CD4-positive, alpha-beta T cell (primary cell): ENCODE data around the gene TLK1. TPM values are rescaled to one million over a fixed set of nuclear protein-coding genes. Genes with fewer than 3 reads are reported as not detected.

Source experiments
- ATAC-seq: fragments of 200-7000 bp; cut with Tn5 transposase; one replicate; pipeline ENCODE4 v1.10.0; 2022; ENCODE audit warnings: mild to moderate bottlenecking; ENCODE audit not compliant: poor library complexity
- CTCF ChIA-PET: fragments of 350-600 bp; sonication (Branson Sonifier 250); formaldehyde crosslinking; loops from one replicate; lab custom pipeline; 2021; ENCODE audit warnings: antibody characterized with exemption, inconsistent platforms; lab: Charles Lee
- POLR2A ChIA-PET: fragments of 350-600 bp; sonication (Branson Sonifier 250); formaldehyde crosslinking; loops from one replicate; lab custom pipeline; 2021; ENCODE audit warnings: antibody characterized with exemption, inconsistent platforms; lab: Charles Lee
- DNase-seq, 14 experiments: peaks; one replicate each; pipeline ENCODE4 v3.0.0-alpha.2; 2013 to 2020; ENCODE audit warnings: mixed read lengths in 2 of 14
- H3K27ac ChIP-seq, 2 donors: one replicate each; pipeline versions ENCODE4 v1.5.1 to v1.7.0; 2013; ENCODE audit warnings: low read length in 2 of 2, low read depth in 1 of 2, mild to moderate bottlenecking in 1 of 2
- H3K27me3 ChIP-seq, 2 experiments: 1 replicate in 1 of 2; 2 replicates in 1 of 2; pipeline versions ENCODE4 v1.6.1 to v1.7.0; 2013; ENCODE audit warnings: low read length in 2 of 2, control low read depth in 1 of 2, mild to moderate bottlenecking in 1 of 2, moderate library complexity in 1 of 2; ENCODE audit not compliant: insufficient read depth in 2 of 2, control insufficient read depth in 1 of 2
- H3K36me3 ChIP-seq: one replicate; pipeline ENCODE4 v1.6.1; 2013; ENCODE audit warnings: low read length, control low read depth; ENCODE audit not compliant: insufficient read depth
- H3K4me1 ChIP-seq: one replicate; pipeline ENCODE4 v1.6.1; 2013; ENCODE audit warnings: low read length, control low read depth; ENCODE audit not compliant: insufficient read depth
- H3K4me3 ChIP-seq: one replicate; pipeline ENCODE4 v1.5.1; 2013; ENCODE audit warnings: mild to moderate bottlenecking, low read length, moderate library complexity
- H3K9me3 ChIP-seq, 2 experiments: 1 replicate in 1 of 2; 2 replicates in 1 of 2; pipeline versions ENCODE4 v1.6.1 to v1.7.0; 2013; ENCODE audit warnings: low read length in 2 of 2, mild to moderate bottlenecking in 2 of 2, control low read depth in 1 of 2, moderate library complexity in 1 of 2; ENCODE audit not compliant: control insufficient read depth in 1 of 2, insufficient read depth in 1 of 2
- H3K27ac Mint-ChIP-seq: one replicate; pipeline ENCODE4 v1.8.0; 2020; ENCODE audit warnings: mixed read lengths
- H3K27me3 Mint-ChIP-seq: one replicate; pipeline ENCODE4 v1.8.0; 2021; ENCODE audit warnings: mixed read lengths
- H3K36me3 Mint-ChIP-seq: one replicate; pipeline ENCODE4 v1.8.0; 2021; ENCODE audit warnings: low read depth, mixed read lengths
- H3K4me1 Mint-ChIP-seq: one replicate; pipeline ENCODE4 v1.8.0; 2021; ENCODE audit warnings: low read depth, mixed read lengths
- H3K4me3 Mint-ChIP-seq: one replicate; pipeline ENCODE4 v1.8.0; 2020; ENCODE audit warnings: mild to moderate bottlenecking, mixed read lengths
- H3K9me3 Mint-ChIP-seq: one replicate; pipeline ENCODE4 v1.8.0; 2020; ENCODE audit warnings: mixed read lengths
- CTCF ChIP-seq: fragments of 200-600 bp; IDR thresholded peaks from one replicate; pipeline ENCODE4 v1.8.0; 2022; ENCODE audit warnings: antibody characterized with exemption, mild to moderate bottlenecking
- intact Hi-C, 2 experiments: fragments of 100-400 bp; cut with DNase I in 1 of 2; cut with micrococcal nuclease in 1 of 2; formaldehyde crosslinking; loops; one replicate each; pipeline versions ENCODE4 v1.15.1 to v1.9.0; 2023 to 2025; cut with DNase I, micrococcal nuclease
- total RNA-seq, 174 experiments: library from RNA in 2 of 174; stranded (reverse) in 2 of 174; gene quantifications; one replicate each; pipeline ENCODE4 v1.2.3 and lab custom pipeline; 2021 to 2026

The TLK1 gene
- total RNA-seq, 2 experiments from 2014 or later, result 135 to 138 TPM

DNA sequence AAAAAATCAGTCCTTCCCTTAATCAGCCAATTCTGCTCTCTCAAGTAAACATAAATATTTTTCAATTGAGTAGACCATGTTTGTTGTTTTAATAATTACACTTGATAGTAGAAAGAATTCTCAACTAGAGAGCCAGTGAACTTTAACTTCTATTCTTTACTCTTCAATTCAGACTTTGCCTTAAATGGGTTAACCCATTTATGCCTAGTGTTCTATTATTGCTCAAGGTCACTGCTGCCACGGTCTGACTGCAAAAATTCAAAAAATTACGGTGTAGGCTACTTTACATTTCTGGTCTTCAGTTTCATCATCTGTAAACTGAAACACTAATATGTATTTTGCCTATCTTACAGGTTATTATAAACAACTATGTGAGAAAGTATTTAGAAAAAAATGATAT lies 103.1 kb downstream of the TLK1 start:
- POLR2A ChIA-PET, result no interaction called here
- no peak for TF ChIP-seq CTCF
- Mint-ChIP-seq H3K27ac (no peak overlapping the region), H3K27me3 (no peaks in the 10 kb centered on the region), H3K4me3 (no peak overlapping the region), H3K36me3 (peaks cover 90% of the 10 kb centered on the region), H3K4me1 (peaks cover 22% of the 10 kb centered on the region), H3K9me3 (no peaks in the 10 kb centered on the region)
- intact Hi-C loops, result no loop called here
- no peaks in the 10 kb centered on the region for H3K27me3 ChIP-seq
- H3K4me3 ChIP-seq, result no peak overlapping the region
- ATAC-seq (no peak), DNase-seq (no peak)
- CTCF ChIA-PET, result interaction anchor here (1.4 to 1.8 kb wide), 2 partner anchors 29 to 85 kb away, joined by 4 to 7 read pairs; no protein-coding TSS in a partner anchor
- peaks cover 59% of the 10 kb centered on the region for H3K36me3 ChIP-seq
- H3K27ac ChIP-seq, result no peak overlapping the region
- H3K9me3 ChIP-seq, result no peaks in the 10 kb centered on the region
- H3K4me1 ChIP-seq, result no peaks in the 10 kb centered on the region

- DNase-seq, result no peak
- Histone ChIP-seq H3K4me1 (no peaks in the 10 kb centered on the region), H3K36me3 (peaks cover 66% of the 10 kb centered on the region), H3K27me3 (no peaks in the 10 kb centered on the region), H3K27ac (no peak overlapping the region), H3K4me3 (no peak overlapping the region), H3K9me3 (no peaks in the 10 kb centered on the region)
- intact Hi-C loops, result no loop called here
- ChIA-PET CTCF (no interaction called here), POLR2A (no interaction called here)
- Mint-ChIP-seq H3K36me3 (peaks cover 95% of the 10 kb centered on the region), H3K4me1 (peaks cover 15% of the 10 kb centered on the region), H3K27me3 (no peaks in the 10 kb centered on the region), H3K4me3 (no peak overlapping the region), H3K9me3 (no peaks in the 10 kb centered on the region), H3K27ac (no peak overlapping the region)
- TF ChIP-seq CTCF, result no peak
- ATAC-seq, result no peak
Observed at GRCh38 chr2:171056307-171056706, 104.4 kb downstream of the TLK1 start.

- POLR2A ChIA-PET, result no interaction called here
- no peaks in the 10 kb centered on the region for H3K9me3 Mint-ChIP-seq
- no peak for ATAC-seq
- Histone ChIP-seq H3K27ac (no peak overlapping the region), H3K27me3 (no peaks in the 10 kb centered on the region), H3K4me1 (no peaks in the 10 kb centered on the region), H3K4me3 (no peak overlapping the region), H3K36me3 (peaks cover 78% of the 10 kb centered on the region), H3K9me3 (no peaks in the 10 kb centered on the region)
- intact Hi-C loops, result loop anchor here (5.0 to 10.0 kb wide), 3 partner anchors 38 to 177 kb away; no protein-coding TSS in a partner anchor
- H3K27ac Mint-ChIP-seq, result no peak overlapping the region
- H3K36me3 Mint-ChIP-seq, result peaks cover 90% of the 10 kb centered on the region
- DNase-seq, result no peak
- CTCF ChIA-PET, result interaction anchor here (0.9 to 1.6 kb wide), 2 partner anchors 37 to 109 kb away, joined by 3 read pairs; no protein-coding TSS in a partner anchor
- no peaks in the 10 kb centered on the region for H3K27me3 Mint-ChIP-seq
- TF ChIP-seq CTCF, result no peak
- peaks cover 4% of the 10 kb centered on the region for H3K4me1 Mint-ChIP-seq
- H3K4me3 Mint-ChIP-seq, result no peak overlapping the region
Observed at GRCh38 chr2:171049691-171050090, 111.0 kb downstream of the TLK1 start.
